Measurements from ENCODE around the gene CDK11B.

- no peak for TF ChIP-seq CTCF (IDR thresholded peaks at IDR 0.05; ENCODE audit: insufficient read depth, low read length)
- no peak for TF ChIP-seq REST (IDR thresholded peaks at IDR 0.05; ENCODE audit: insufficient replicate concordance, low read depth)
- no peak for TF ChIP-seq GABPA (IDR thresholded peaks at IDR 0.05; ENCODE audit: low read depth)
- TF ChIP-seq POLR2AphosphoS5 (IDR thresholded peaks at IDR 0.05; ENCODE audit: low read depth), result no peak
- TF ChIP-seq SPI1 (IDR thresholded peaks at IDR 0.05; ENCODE audit: borderline replicate concordance, low read depth), result no peak
Measured at GRCh38 chr1:1616838-1617237, 42.0 kb downstream of the CDK11B start.

Data from HL-60 (cell line).